H1 (cell line): ENCODE data around the gene PCNA. TPM values are rescaled to one million over a fixed set of nuclear protein-coding genes. Genes with fewer than 3 reads are reported as not detected.

ENCODE experiments used
- CHD7 ChIP-seq: fragments of 300-600 bp; sonication (generic); IDR thresholded peaks from 2 replicates; pipeline ENCODE4 v1.7.1; 2012; ENCODE audit warnings: low read length, moderate library complexity, mild to moderate bottlenecking, inconsistent platforms; ENCODE audit not compliant: insufficient replicate concordance
- FOSL1 ChIP-seq: IDR thresholded peaks from 2 replicates; pipeline ENCODE4 v1.6.1; 2011; ENCODE audit warnings: mild to moderate bottlenecking, low read depth, low read length, moderate library complexity; ENCODE audit not compliant: insufficient read depth
- HDAC6 ChIP-seq: IDR thresholded peaks from one replicate; pipeline ENCODE4 v1.7.1; 2012; ENCODE audit warnings: low read depth, mild to moderate bottlenecking, inconsistent platforms, low read length, moderate library complexity
- SIRT6 ChIP-seq: IDR thresholded peaks from one replicate; pipeline ENCODE4 v1.7.1; 2012; ENCODE audit warnings: low read length, inconsistent platforms
- SIX5 ChIP-seq: IDR thresholded peaks from 2 replicates; pipeline ENCODE4 v1.6.1; 2011; ENCODE audit warnings: mild to moderate bottlenecking, low read depth, low read length
- USF2 ChIP-seq: IDR thresholded peaks from 2 replicates; pipeline ENCODE4 v1.6.1; 2011; ENCODE audit warnings: low read length, improper control_type of control experiment
- YY1 ChIP-seq: IDR thresholded peaks from 2 replicates; pipeline ENCODE4 v1.6.1; 2011; ENCODE audit warnings: low read depth, mild to moderate bottlenecking, low read length
- polyA plus RNA-seq, 7 experiments: library from polyadenylated mRNA; depleted of rRNA in 3 of 7; stranded (reverse) in 5 of 7; unstranded in 2 of 7; fragments of >200 nt in 5 of 7; fragments of 200-250 nt in 2 of 7; gene quantifications; 1 replicate in 5 of 7; 2 replicates in 1 of 7; 4 replicates in 1 of 7; pipeline versions ENCODE4 v1.2.1 to v1.2.3, GENCODE V29; 2011 to 2013; ENCODE audit warnings: missing spikeins in 2 of 7, mixed read lengths in 2 of 7
- total RNA-seq: library from RNA; stranded (reverse); fragmentation: NEBNext Ultra II Directional; extraction: Animal tissue kit (Norgen Biotek cat#: 25700); gene quantifications from 2 replicates; pipeline ENCODE4 v1.2.1, GENCODE V29; 2021
- TF ChIP-seq, protein P1 (sequence below), 3 experiments: IDR thresholded peaks; 1 replicate in 2 of 3; 2 replicates in 1 of 3; pipeline versions ENCODE4 v1.5.1 to v1.6.1; 2011; ENCODE audit warnings: low read length in 3 of 3, mild to moderate bottlenecking in 3 of 3, inconsistent platforms in 2 of 3, low read depth in 1 of 3, moderate library complexity in 1 of 3; ENCODE audit not compliant: insufficient read depth in 1 of 3; ENCODE audit errors: control extremely low read depth in 1 of 3

The PCNA gene
- total and polyA plus RNA-seq, 2 of the 8 experiments (the other 6 are each of a cell fraction or from before 2014, with no cell fraction given): 290 to 737 TPM

- TF ChIP-seq CHD7: no peak
- TF ChIP-seq HDAC6: no peak
- TF ChIP-seq, protein P1, sequence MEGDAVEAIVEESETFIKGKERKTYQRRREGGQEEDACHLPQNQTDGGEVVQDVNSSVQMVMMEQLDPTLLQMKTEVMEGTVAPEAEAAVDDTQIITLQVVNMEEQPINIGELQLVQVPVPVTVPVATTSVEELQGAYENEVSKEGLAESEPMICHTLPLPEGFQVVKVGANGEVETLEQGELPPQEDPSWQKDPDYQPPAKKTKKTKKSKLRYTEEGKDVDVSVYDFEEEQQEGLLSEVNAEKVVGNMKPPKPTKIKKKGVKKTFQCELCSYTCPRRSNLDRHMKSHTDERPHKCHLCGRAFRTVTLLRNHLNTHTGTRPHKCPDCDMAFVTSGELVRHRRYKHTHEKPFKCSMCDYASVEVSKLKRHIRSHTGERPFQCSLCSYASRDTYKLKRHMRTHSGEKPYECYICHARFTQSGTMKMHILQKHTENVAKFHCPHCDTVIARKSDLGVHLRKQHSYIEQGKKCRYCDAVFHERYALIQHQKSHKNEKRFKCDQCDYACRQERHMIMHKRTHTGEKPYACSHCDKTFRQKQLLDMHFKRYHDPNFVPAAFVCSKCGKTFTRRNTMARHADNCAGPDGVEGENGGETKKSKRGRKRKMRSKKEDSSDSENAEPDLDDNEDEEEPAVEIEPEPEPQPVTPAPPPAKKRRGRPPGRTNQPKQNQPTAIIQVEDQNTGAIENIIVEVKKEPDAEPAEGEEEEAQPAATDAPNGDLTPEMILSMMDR (IDR thresholded peaks at IDR 0.05; ENCODE audit: control extremely low read depth in 1 of 3, insufficient read depth in 1 of 3, low read depth in 1 of 3, low read length in 3 of 3): no peak
- no peak for TF ChIP-seq SIRT6
- no peak for TF ChIP-seq USF2
- no peak for TF ChIP-seq FOSL1
- no peak for TF ChIP-seq YY1
- no peak for TF ChIP-seq SIX5
These were observed 34.8 kb upstream of the PCNA start (continued) for GRCh38 chr20:5154543-5154925.
